Measurements from ENCODE around the gene EIF3F. TPM values are rescaled to one million over a fixed set of nuclear protein-coding genes. Genes with fewer than 3 reads are reported as not detected.

The EIF3F gene
- polyA plus RNA-seq, 3 donors = 179 to 286 (median 243) TPM

GRCh38 chr11:8035200-8035855 lies 48.2 kb downstream of the EIF3F start:
- Histone ChIP-seq H3K4me1 (ENCODE audit: control insufficient read depth in 1 of 2, insufficient read depth in 2 of 2, low read length in 2 of 2) (no peaks in the 10 kb centered on the region), H3K4me2 (replicated peaks; ENCODE audit: extremely low read depth, low read length, poor library complexity, severe bottlenecking) (no peak overlapping the region), H3K79me2 (ENCODE audit: insufficient read depth, low read length) (no peaks in the 10 kb centered on the region), H3K9me3 (replicated peaks in 1 of 2; ENCODE audit: control insufficient read depth in 1 of 2, insufficient read depth in 1 of 2, low read length in 2 of 2) (no peaks in the 10 kb centered on the region), H3K9ac (ENCODE audit: insufficient read depth, low read length, poor library complexity, severe bottlenecking) (no peak overlapping the region), H2AFZ (ENCODE audit: insufficient read depth, low read depth, low read length, poor library complexity, severe bottlenecking) (no peak overlapping the region), H3K36me3 (replicated peaks in 1 of 2; ENCODE audit: control insufficient read depth in 1 of 2, insufficient read depth in 2 of 2, low read length in 2 of 2) (no peaks in the 10 kb centered on the region), H4K20me1 (ENCODE audit: insufficient read depth, low read length) (no peaks in the 10 kb centered on the region), H3K27ac (ENCODE audit: low read depth in 1 of 2, low read length in 2 of 2) (no peak overlapping the region), H3K4me3 (replicated peaks in 1 of 3; ENCODE audit: low read depth in 2 of 3, low read length in 3 of 3) (no peak overlapping the region), H3K27me3 (ENCODE audit: control insufficient read depth in 2 of 2, insufficient read depth in 2 of 2, low read length in 2 of 2) (no peaks in the 10 kb centered on the region)
- Mint-ChIP-seq H3K27ac (no peak overlapping the region), H3K4me1 (peaks cover 9% of the 10 kb centered on the region), H3K27me3 (ENCODE audit: low read depth in 3 of 3) (peaks cover 4 to 10% (median 5%) of the 10 kb centered on the region in 3 donors), H3K9me3 (no peaks in the 10 kb centered on the region), H3K4me3 (no peak overlapping the region), H3K36me3 (no peaks in the 10 kb centered on the region)
- intact Hi-C loops (cut with micrococcal nuclease) = no loop called here
- no peak for TF ChIP-seq CTCF (IDR thresholded peaks at IDR 0.05)
- WGBS (ENCODE audit: insufficient coverage) = 93% methylated on average over 5 of the region's 11 CpGs
- DNase-seq = no peak

- no peak for DNase-seq
- Histone ChIP-seq H3K4me1 (ENCODE audit: control insufficient read depth in 1 of 2, insufficient read depth in 2 of 2, low read length in 2 of 2) (no peaks in the 10 kb centered on the region), H3K36me3 (replicated peaks in 1 of 2; ENCODE audit: control insufficient read depth in 1 of 2, insufficient read depth in 2 of 2, low read length in 2 of 2) (no peaks in the 10 kb centered on the region), H3K4me2 (replicated peaks; ENCODE audit: extremely low read depth, low read length, poor library complexity, severe bottlenecking) (no peak overlapping the region), H4K20me1 (ENCODE audit: insufficient read depth, low read length) (no peaks in the 10 kb centered on the region), H3K27me3 (ENCODE audit: control insufficient read depth in 2 of 2, insufficient read depth in 2 of 2, low read length in 2 of 2) (no peaks in the 10 kb centered on the region), H3K79me2 (ENCODE audit: insufficient read depth, low read length) (no peaks in the 10 kb centered on the region), H3K27ac (ENCODE audit: low read depth in 1 of 2, low read length in 2 of 2) (no peak overlapping the region), H3K9ac (ENCODE audit: insufficient read depth, low read length, poor library complexity, severe bottlenecking) (no peak overlapping the region), H3K9me3 (replicated peaks in 1 of 2; ENCODE audit: control insufficient read depth in 1 of 2, insufficient read depth in 1 of 2, low read length in 2 of 2) (no peaks in the 10 kb centered on the region), H3K4me3 (replicated peaks in 1 of 3; ENCODE audit: low read depth in 2 of 3, low read length in 3 of 3) (no peak overlapping the region), H2AFZ (ENCODE audit: insufficient read depth, low read depth, low read length, poor library complexity, severe bottlenecking) (no peak overlapping the region)
- Mint-ChIP-seq H3K4me3 (no peak overlapping the region), H3K4me1 (peaks cover 9% of the 10 kb centered on the region), H3K36me3 (no peaks in the 10 kb centered on the region), H3K27ac (no peak overlapping the region), H3K9me3 (no peaks in the 10 kb centered on the region), H3K27me3 (ENCODE audit: low read depth in 3 of 3) (peaks cover 2 to 10% (median 5%) of the 10 kb centered on the region in 3 donors)
- intact Hi-C loops (cut with micrococcal nuclease) = no loop called here
- no peak for TF ChIP-seq CTCF (IDR thresholded peaks at IDR 0.05)
- 94% methylated on average over 5 of the region's 5 CpGs for WGBS (ENCODE audit: insufficient coverage)
Measured at GRCh38 chr11:8036002-8036802, 49.1 kb downstream of the EIF3F start.
